ENCODE measurements around the gene TIPARP.

Gene TIPARP

GRCh38 chr3:156674046-156674910, at the start of gene TIPARP:
Gene TIPARP (plus strand): TSS chr3:156674590. CDS start chr3:156677698, 3,108 bp downstream.
- peak; percentile 97 for DNase-seq

GRCh38 chr3:156626104-156626503, 48.3 kb upstream of the TIPARP start:
- no peak for DNase-seq

- no peak for DNase-seq
Observed at GRCh38 chr3:156627946-156628569, 46.3 kb upstream of the TIPARP start.

DNA sequence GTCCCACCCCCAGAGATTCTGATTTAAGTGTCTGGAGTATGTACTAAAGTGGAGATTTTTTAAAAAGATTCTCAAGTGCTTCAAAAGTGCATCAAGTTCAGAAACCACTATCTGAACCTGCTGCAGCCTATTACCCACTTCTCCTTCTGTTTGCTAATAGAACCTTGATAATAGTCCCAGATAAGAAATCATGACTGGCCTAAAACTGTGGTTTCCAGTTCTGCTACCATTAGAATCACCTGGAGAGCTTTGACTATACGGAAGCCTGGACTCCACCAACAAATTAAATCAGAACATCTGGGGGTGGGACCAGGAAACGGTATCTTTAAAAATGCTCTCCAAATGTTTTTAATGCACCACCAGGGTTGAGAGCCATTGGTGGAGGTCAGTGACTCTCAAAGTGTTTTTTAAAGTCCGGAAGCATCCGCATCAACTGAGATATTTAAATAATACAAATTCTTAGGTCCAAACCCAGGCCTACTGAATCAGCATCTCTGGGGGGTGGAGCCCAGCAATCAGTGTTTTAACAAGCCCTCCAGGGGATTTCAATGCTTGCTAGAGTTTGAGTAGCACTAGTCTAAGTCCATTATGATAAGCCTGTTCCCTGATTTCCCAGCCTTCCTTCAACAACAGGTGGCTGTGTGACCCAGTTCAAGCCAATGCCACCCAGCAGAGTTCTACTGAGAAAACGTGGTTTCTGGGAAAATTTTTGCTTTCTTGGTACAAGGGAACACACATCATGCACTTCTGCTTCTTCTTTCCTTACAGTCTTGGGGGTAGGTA, 45.4 kb upstream of the TIPARP start:
- DNase-seq: no peak

GRCh38 chr3:156630081-156630772, 44.2 kb upstream of the TIPARP start:
- DNase-seq: peak; percentile 38

DNA sequence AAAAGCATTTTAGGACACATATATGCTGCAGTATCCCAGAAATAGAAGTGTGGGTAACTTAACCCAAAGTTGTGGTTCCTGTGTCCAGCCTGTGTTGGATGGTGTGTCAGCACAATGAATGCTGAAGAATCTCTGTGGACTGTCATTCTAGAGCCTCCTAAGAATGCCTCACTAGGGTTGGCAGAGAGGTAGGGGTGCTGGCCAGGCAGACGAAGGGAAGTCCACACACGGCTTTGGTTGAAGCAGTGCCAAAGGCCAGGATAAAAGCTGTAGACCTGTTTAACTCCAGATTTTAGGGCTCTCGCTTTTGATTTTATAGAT, 43.7 kb upstream of the TIPARP start:
- DNase-seq: no peak

- peak; percentile 29 for DNase-seq
Observed at GRCh38 chr3:156631323-156631722, 43.1 kb upstream of the TIPARP start.

- DNase-seq: no peak
Observed at GRCh38 chr3:156632601-156633000, 41.8 kb upstream of the TIPARP start.

DNA sequence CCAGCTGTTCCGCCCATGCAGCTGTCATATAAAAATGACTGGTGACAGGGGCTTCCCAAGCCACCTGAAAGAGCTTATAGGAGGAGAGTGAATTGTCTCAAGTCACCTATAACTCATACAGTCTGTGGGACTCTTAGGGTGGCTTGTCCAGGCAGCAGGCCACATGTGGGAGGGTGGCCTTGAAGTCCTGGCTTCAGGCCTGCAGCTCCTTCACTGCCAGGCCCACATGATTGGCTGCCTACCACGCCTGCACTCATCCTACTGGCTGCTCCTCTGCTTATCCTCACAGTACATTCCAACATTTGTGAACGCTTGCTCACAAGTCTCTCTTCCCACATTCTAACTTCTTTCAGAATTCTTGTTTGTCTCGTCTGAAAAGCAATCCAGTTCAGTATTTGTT, 41.1 kb upstream of the TIPARP start:
- DNase-seq: no peak

DNA sequence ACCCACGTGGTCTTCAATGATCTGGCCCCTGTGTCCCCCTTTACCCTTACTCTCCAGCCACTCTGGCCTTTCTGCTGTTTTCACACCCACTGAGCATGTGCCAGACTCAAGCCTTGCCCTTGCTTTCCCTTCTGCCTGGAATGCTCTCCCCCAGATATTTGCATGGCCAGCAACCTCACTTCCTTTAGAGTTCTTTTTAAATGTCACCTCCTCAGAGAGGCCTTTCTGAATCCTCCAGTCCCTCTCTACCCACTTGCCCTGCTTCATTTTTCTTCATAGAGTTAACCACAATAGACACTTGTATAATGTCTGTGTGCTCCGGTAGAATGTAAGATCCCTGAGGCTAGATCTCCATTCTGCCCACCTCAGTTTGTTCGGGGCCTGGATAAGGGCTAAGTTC, 39.4 kb upstream of the TIPARP start:
- no peak for DNase-seq

DNA sequence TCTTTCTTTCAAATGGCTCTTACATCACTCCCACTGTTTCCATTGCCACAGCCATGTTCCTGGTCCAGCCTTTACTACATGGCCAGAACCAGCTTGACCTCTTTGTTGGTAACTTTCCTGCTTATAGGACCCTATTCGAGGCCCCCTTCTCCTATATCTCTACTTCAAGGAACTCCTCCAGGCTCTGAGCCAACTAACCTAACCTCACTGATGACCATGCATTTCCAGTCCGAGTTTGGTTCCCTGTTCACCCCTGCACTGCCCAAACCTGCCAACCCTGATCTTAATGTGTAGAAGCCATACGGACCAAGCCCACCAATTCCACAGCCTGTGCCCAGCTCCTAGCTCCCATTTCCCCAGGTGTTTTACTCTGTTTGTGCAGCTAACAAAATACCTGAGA, 38.4 kb upstream of the TIPARP start:
- no peak for DNase-seq

DNA sequence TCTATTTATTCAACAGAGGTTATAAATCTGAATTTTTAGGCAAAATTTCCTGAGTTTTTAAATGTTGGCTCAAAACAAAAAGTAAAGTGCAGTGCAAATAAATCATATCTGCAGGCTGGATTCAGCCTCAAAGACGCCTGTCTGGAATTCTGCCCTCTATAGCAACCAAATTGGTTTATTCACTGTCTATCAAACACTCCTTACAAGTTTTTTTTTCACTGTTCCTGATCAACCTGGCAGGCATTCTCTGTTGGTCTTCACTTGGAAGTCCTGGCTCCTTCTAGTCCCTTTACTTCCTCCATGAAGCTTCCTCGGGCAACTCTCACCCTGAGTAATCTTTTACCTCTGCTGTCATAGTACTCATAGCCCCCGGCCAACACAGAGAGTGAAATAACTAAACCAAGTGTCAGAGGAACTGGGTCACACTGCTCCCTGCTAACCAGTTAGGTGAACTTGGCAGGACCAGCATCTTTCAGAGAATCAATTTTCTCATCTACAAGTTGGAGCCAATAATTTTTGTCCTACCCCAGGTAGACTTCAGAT, 36.8 kb upstream of the TIPARP start:
- DNase-seq: no peak

DNA sequence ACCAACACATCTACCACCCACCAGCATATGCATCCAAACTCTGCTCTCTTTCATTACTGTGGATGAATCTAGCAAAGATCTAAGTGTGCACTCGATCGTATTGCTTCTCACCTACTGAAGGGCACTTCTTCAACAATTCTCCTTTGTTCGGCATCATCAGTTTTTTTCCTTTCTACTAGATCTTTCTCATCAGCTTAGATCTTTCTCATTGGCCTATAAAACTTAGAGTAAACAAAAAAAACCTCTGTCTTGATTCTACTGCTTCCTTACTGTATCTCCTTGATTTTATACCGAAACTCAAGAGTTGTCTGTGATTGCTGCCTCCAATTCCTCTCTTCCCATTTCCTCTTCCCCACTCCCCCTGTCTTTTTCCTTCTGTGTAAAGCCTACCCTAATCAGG, 36.1 kb upstream of the TIPARP start:
- no peak for DNase-seq

DNA sequence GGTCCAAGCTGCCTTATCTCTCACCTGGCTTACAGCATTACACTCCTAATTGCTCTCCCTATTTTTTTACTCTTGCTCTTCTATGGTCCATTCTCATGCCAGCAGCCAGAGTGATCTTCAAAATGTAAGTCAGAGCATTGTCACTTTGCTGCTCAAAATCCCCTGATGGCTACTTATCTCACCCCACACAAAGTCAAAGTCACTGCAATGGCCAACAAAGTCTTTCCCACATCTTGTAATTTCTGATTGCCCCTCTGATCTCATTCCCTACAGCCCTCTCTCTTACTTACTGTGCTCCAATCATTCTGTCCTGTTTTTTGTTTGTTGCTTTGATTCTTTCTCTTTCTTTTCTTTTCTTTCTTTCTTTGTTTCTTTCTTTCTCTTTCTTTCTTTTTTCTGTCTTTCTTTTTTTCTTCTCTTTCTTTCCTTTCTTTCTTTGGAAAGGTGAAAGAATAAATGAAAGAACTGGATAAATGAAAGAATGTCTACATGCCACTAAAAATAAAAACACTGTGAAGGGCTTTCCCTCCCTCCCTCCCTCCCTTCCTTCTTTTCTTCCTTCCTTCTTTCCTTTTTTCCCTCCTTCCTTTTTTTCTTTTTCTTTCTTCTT, 34.9 kb upstream of the TIPARP start:
- no peak for DNase-seq

DNA sequence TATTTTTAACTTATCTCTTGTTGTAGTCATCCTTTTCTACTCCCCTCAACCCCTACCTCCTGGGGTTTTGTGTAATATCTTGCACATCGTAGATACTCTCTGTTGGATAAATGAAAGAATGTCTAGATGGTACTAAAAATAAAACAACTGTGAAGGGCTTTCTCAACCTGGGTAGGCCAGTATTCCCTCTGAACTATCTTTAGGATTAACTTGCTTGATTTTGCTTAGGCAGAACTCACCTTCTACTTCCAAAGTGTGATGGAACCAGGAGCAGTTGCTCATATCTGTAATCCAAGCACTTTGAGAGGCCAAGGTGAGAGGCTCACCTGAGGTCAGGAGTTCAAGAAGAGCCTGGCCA, 32.8 kb upstream of the TIPARP start:
- no peak for DNase-seq

DNA sequence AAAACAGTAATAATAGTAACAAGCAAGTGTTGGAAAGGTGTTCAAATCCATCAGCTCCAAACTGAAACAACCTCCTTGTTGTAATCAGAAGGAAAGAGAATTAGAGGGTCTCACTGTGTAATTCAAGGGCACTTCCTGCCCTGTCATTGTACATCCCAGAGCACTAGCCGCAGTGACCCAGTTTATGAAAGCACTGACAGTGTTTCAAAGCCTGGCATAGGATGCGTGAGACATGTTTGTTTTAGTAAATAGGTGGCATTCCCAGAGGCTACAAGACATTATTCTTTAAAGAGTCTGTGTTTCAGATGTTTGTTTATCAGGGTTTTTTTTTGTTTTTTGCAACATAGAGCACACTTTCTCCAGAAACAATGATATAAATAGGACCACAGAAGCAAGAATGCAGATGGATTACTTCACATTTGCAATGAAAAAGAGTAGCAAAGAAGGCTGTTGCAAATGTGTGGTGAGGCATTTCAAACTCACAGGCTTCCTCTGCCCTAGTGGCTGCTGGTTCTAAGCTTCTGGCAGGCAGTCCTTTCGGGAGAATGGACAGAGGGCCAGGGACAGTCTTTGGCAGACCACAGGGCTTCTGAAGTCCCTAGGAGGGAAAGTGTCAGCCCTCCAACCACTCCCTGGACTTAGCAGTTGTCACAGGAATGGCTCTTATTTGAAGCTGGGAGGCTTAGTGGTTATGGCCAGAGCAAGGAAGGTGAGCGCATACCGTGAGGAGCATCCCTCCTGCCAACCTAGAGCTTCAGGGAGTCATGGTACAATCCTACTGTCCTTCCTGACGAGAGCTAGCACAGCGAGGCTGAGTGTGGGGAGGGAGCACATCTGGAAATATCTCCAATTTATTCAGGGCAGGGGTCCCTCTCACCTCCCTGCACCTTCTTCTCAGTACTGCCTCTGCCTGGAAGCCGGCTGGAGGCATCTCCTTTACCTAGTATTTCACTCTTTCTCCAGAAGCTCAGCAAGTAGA, 31.4 kb upstream of the TIPARP start:
- no peak for DNase-seq

DNA sequence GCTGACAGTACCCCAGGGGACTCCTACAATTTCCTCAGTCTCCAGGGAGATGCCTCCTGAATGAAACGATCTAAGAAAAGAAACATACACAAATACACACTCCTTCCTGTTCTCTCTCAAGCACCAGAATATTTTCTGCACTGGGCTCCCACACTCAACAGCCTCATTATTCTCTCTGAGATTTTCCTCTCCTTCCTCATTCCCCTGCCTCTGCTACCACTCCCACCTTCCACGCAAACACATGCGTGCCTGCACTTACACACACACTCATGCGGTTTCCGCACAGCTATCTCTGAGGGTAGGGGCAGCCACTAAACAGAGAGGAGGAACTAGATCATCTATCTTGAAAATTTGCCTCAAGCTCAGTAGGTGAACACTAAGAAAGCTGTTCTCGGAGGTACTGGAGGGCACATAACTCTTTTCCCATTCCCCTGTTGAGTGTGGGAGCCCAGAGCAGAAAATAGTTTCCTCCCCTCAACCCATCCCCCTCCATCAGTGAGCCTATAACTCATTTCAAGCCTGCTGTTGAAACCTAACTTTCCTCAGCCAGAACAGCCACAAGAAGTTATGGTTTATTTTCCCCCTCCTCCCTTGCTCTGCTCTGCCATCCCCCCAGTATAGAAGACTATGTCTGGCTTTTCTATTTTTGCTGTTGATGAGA, 30.5 kb upstream of the TIPARP start:
- no peak for DNase-seq

DNA sequence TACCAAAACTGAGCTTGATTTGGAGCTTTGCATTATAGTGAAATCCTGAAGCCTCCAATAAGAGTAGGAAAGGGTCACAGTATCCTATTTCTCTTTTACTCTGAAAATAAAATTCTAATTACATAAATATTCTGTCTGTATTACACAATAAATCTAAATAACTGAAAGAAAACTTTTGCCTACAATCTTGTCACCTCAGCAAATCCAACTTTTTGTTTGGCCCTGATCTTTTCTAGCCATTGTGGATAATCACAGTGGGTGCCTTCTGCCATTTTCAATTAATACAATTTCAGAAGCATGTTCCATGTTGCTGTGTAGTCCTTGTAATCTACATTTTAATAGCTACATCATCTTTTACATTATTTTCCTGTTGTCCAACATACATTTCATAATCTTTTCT, 29.4 kb upstream of the TIPARP start:
- no peak for DNase-seq

- DNase-seq: no peak
Observed at GRCh38 chr3:156646958-156647357, 27.4 kb upstream of the TIPARP start.

- DNase-seq: no peak
Observed at GRCh38 chr3:156648086-156648485, 26.3 kb upstream of the TIPARP start.

DNA sequence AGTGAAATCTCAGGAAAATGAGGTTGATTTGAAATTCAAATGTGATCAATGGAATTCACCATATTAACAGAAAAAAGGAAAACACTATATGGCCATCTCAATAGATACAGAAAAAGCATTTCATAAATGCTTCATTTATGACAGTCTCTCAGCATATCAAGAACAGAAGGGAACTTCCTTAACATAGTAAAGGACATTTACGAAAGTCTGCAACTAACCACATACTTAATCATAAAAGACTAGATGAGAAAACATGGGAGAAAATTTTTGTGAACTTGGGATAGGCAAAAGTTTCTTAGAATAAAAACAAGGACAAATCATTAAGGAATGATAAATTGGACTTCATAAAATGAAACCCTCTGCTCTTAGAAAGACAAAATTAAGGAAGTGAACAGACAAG, 24.7 kb upstream of the TIPARP start:
- DNase-seq: no peak
